Bronchial epithelial cell (primary cell): ENCODE measurements around the gene TNKS1BP1. TPM values are rescaled to one million over a fixed set of nuclear protein-coding genes. Genes with fewer than 3 reads are reported as not detected.

ENCODE experiments used
- DNase-seq: peaks from one replicate; pipeline ENCODE4 v3.0.0-alpha.2; 2010; ENCODE audit warnings: low read depth
- FAIRE-seq: peaks from 2 replicates; lab custom pipeline; 2011; peaks lifted over from hg19 to GRCh38; lab: Jason Lieb, UNC
- H3K27me3 ChIP-seq: 2 replicates; pipeline ENCODE4 v1.5.1; 2011; ENCODE audit warnings: low read length; ENCODE audit not compliant: control insufficient read depth, insufficient read depth
- H3K36me3 ChIP-seq: 2 replicates; pipeline ENCODE4 v1.5.1; 2011; ENCODE audit warnings: low read length; ENCODE audit not compliant: control insufficient read depth, insufficient read depth
- H3K4me3 ChIP-seq: 2 replicates; pipeline ENCODE4 v1.5.1; 2011; ENCODE audit warnings: mild to moderate bottlenecking, low read depth, low read length, control low read depth
- CTCF ChIP-seq: IDR thresholded peaks from 2 replicates; pipeline ENCODE4 v1.5.1; 2011; ENCODE audit warnings: mild to moderate bottlenecking, moderate library complexity, low read length, control low read depth, inconsistent platforms; ENCODE audit not compliant: insufficient read depth, severe bottlenecking
- total RNA-seq: library from RNA; depleted of rRNA; stranded (reverse); fragments of >200 nt; gene quantifications from 2 replicates; pipeline ENCODE4 v1.2.1, GENCODE V29; 2014

The TNKS1BP1 gene
- 67.9 and 160 TPM in 2 replicates for total RNA-seq

- Histone ChIP-seq H3K27me3 (no peaks in the 10 kb centered on the region), H3K4me3 (peak within 1 kb of the TSS; percentile 90), H3K36me3 (peaks cover 32% of the 10 kb centered on the region)
- TF ChIP-seq CTCF, result no peak
- peak; percentile 89 for DNase-seq
- peak; percentile 52 for FAIRE-seq
Measured at GRCh38 chr11:57324886-57325734, at the start of gene TNKS1BP1. Gene TNKS1BP1 (minus strand): TSS chr11:57324952. CDS start chr11:57321885, 3,067 bp downstream.

GRCh38 chr11:57373146-57373545 is 48.4 kb upstream of the TNKS1BP1 start:
- FAIRE-seq (no peak), DNase-seq (no peak)
- Histone ChIP-seq H3K36me3 (no peaks in the 10 kb centered on the region), H3K27me3 (peaks cover 3% of the 10 kb centered on the region), H3K4me3 (no peak overlapping the region)
- no peak for TF ChIP-seq CTCF

DNA sequence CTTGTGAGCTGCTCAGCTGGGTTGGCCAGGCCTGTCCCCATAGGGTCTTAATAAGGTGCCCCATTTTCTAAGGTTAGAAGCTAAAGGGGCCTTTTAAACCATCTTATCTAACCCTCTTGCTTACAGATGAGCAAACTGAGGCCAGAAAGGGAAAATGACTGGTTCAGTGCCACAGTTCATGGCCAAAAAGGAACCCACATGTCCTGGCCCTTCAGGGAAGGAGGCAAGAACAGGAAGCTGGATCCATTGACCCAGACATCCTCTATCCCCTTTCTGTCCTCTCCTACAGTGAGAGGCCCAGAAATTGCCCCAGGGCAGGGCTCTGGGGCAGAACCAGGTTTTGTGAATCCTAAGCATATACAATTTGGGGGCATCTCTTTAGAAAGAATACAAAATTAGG is 46.2 kb upstream of the TNKS1BP1 start:
- TF ChIP-seq CTCF, result no peak
- no peak for FAIRE-seq
- Histone ChIP-seq H3K36me3 (no peaks in the 10 kb centered on the region), H3K27me3 (no peaks in the 10 kb centered on the region), H3K4me3 (no peak overlapping the region)
- DNase-seq, result no peak

DNA sequence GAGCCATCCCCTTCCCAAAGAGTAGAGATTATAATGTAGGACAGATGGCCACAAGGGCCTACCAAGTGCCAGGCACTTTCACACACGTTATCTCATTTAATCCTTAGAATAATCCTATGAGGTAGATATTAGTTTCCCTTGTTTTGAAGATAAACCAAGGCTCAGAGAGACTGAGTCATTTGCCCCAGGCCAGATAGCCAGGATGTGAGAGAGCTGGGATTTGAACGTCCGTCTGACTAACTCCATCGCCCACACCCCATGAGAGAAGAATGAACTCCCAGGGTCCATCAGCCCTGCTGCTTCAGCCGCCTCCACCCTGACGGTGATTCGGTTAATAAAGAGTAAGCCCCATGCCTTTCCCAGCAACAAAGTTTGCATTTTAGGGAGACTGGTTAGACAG is 45.5 kb upstream of the TNKS1BP1 start:
- no peaks in the 10 kb centered on the region for H3K36me3 ChIP-seq
- FAIRE-seq (no peak), DNase-seq (peak; percentile 97)
- H3K4me3 ChIP-seq, result no peak overlapping the region
- no peak for TF ChIP-seq CTCF
- no peaks in the 10 kb centered on the region for H3K27me3 ChIP-seq

DNA sequence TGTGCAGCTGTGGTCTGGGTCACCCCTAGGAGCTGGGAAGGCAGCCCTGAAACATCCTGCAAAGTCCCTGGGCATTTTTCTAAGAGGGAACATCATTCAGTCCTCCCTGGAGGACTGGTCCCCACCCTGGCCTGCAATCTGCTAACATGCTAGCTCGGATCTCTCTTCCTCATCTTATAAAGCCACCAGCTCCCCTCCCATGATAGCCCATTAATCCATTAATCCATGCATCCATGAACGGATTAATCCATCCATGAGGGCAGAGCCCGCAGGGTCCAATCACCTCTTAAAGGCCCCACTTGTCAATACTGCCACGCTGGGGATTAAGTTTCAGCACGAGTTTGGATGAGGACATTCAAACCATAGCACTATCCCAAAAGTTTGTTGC is 44.1 kb upstream of the TNKS1BP1 start:
- H3K27me3 ChIP-seq, result no peaks in the 10 kb centered on the region

More for the DNA sequence above, 44.1 kb upstream of the TNKS1BP1 start:
- DNase-seq (no peak), FAIRE-seq (no peak)
- no peaks in the 10 kb centered on the region for H3K36me3 ChIP-seq
- TF ChIP-seq CTCF, result no peak
- H3K4me3 ChIP-seq, result no peak overlapping the region
